Mesenchymal stem cell (in vitro differentiated cells and primary cell): Measurements from ENCODE around the gene ADGB.

ENCODE experiments used
- DNase-seq: peaks from one replicate; pipeline ENCODE4 v3.0.0-alpha.2; 2013
- H2AFZ ChIP-seq: one replicate; pipeline ENCODE4 v1.6.1; 2013; ENCODE audit warnings: low read depth, mild to moderate bottlenecking, control low read depth, inconsistent platforms, low read length, moderate library complexity
- H2AK5ac ChIP-seq: 2 replicates; pipeline ENCODE4 v1.6.1; 2013; ENCODE audit warnings: low read length, moderate library complexity, mild to moderate bottlenecking, inconsistent platforms; ENCODE audit not compliant: severe bottlenecking
- H2BK120ac ChIP-seq: one replicate; pipeline ENCODE4 v1.6.1; 2013; ENCODE audit warnings: low read depth, mild to moderate bottlenecking, inconsistent platforms, low read length, moderate library complexity
- H2BK12ac ChIP-seq, 2 experiments: one replicate each; pipeline ENCODE4 v1.6.1; 2013; ENCODE audit warnings: inconsistent platforms in 2 of 2, low read length in 2 of 2, mild to moderate bottlenecking in 2 of 2, moderate library complexity in 2 of 2, control low read depth in 1 of 2
- H2BK15ac ChIP-seq: one replicate; pipeline ENCODE4 v1.6.1; 2013; ENCODE audit warnings: mild to moderate bottlenecking, low read depth, inconsistent platforms; ENCODE audit not compliant: poor library complexity, severe bottlenecking
- H2BK5ac ChIP-seq: 2 replicates; pipeline ENCODE4 v1.6.1; 2013; ENCODE audit warnings: low read depth, mild to moderate bottlenecking, low read length, control low read depth, inconsistent platforms; ENCODE audit not compliant: poor library complexity, severe bottlenecking
- H3K14ac ChIP-seq, 2 experiments: one replicate each; pipeline ENCODE4 v1.6.1; 2013; ENCODE audit warnings: inconsistent platforms in 2 of 2, low read length in 2 of 2, control low read depth in 1 of 2, mild to moderate bottlenecking in 1 of 2, moderate library complexity in 1 of 2
- H3K18ac ChIP-seq, 2 experiments: one replicate each; pipeline ENCODE4 v1.6.1; 2013; ENCODE audit warnings: inconsistent platforms in 2 of 2, low read length in 2 of 2, control low read depth in 1 of 2, low read depth in 1 of 2, mild to moderate bottlenecking in 1 of 2
- H3K23ac ChIP-seq, 2 experiments: one replicate each; pipeline ENCODE4 v1.6.1; 2013; ENCODE audit warnings: inconsistent platforms in 2 of 2, low read length in 2 of 2, mild to moderate bottlenecking in 2 of 2, moderate library complexity in 2 of 2, control low read depth in 1 of 2
- H3K27ac ChIP-seq: 2 replicates; pipeline ENCODE4 v1.5.1; 2013; ENCODE audit warnings: mild to moderate bottlenecking, moderate library complexity, low read length, control low read depth, inconsistent platforms; ENCODE audit not compliant: poor library complexity, severe bottlenecking
- H3K27me3 ChIP-seq, 2 experiments: 2 replicates each; pipeline versions ENCODE4 v1.6.1 to v1.7.0; 2013; ENCODE audit warnings: low read length in 2 of 2, mild to moderate bottlenecking in 2 of 2, moderate library complexity in 2 of 2, control low read depth in 1 of 2, inconsistent platforms in 1 of 2; ENCODE audit not compliant: control insufficient read depth in 1 of 2, insufficient read depth in 1 of 2
- H3K36me3 ChIP-seq, 2 experiments: 2 replicates each; pipeline versions ENCODE4 v1.6.1 to v1.7.0; 2013; ENCODE audit warnings: low read length in 2 of 2, control low read depth in 1 of 2, inconsistent platforms in 1 of 2, low read depth in 1 of 2, mild to moderate bottlenecking in 1 of 2; ENCODE audit not compliant: insufficient read depth in 2 of 2, control insufficient read depth in 1 of 2
- H3K4ac ChIP-seq, 2 experiments: one replicate each; pipeline ENCODE4 v1.6.1; 2013; ENCODE audit warnings: inconsistent platforms in 2 of 2, low read length in 2 of 2, mild to moderate bottlenecking in 2 of 2, moderate library complexity in 2 of 2, control low read depth in 1 of 2, low read depth in 1 of 2
- H3K4me1 ChIP-seq: 2 replicates; pipeline ENCODE4 v1.6.1; 2013; ENCODE audit warnings: low read depth, low read length, control low read depth; ENCODE audit not compliant: control insufficient read depth, insufficient read depth
- H3K4me2 ChIP-seq: 2 replicates; pipeline ENCODE4 v1.6.1; 2013; ENCODE audit warnings: low read length, mild to moderate bottlenecking, inconsistent platforms; ENCODE audit not compliant: poor library complexity, severe bottlenecking
- H3K4me3 ChIP-seq, 2 experiments: 2 replicates each; pipeline versions ENCODE4 v1.5.1 to v1.7.0; 2013; ENCODE audit warnings: low read length in 2 of 2, mild to moderate bottlenecking in 2 of 2, control low read depth in 1 of 2, low read depth in 1 of 2; ENCODE audit not compliant: insufficient read depth in 1 of 2
- H3K79me1 ChIP-seq: replicated peaks from 2 replicates; pipeline ENCODE4 v1.6.1; 2013; ENCODE audit warnings: mild to moderate bottlenecking, control low read depth, low read length, inconsistent platforms; ENCODE audit not compliant: poor library complexity, severe bottlenecking
- H3K9ac ChIP-seq: 2 replicates; pipeline ENCODE4 v1.7.0; 2013; ENCODE audit warnings: mild to moderate bottlenecking, low read length, moderate library complexity
- H3K9me3 ChIP-seq: 2 replicates; pipeline ENCODE4 v1.7.0; 2013; ENCODE audit warnings: mild to moderate bottlenecking, low read length; ENCODE audit not compliant: control insufficient read depth
- H4K8ac ChIP-seq: one replicate; pipeline ENCODE4 v1.6.1; 2013; ENCODE audit warnings: inconsistent platforms, mild to moderate bottlenecking, low read length, moderate library complexity
- H4K91ac ChIP-seq: one replicate; pipeline ENCODE4 v1.6.1; 2013; ENCODE audit warnings: mild to moderate bottlenecking, low read length, inconsistent platforms
- WGBS: methylation state at CpG from one replicate; pipeline ENCODE4 v1.1.7; 2013; ENCODE audit warnings: mixed read lengths; 5-methylcytosine and 5-hydroxymethylcytosine counted together

Gene ADGB

GRCh38 chr6:146741609-146742008 lies 142.8 kb downstream of the ADGB start:
- Histone ChIP-seq H3K27me3 (no peaks in the 10 kb centered on the region), H2BK12ac (no peak overlapping the region), H3K18ac (no peak overlapping the region), H2BK5ac (no peak overlapping the region), H3K4me1 (no peaks in the 10 kb centered on the region), H3K14ac (no peak overlapping the region), H3K79me1 (no peaks in the 10 kb centered on the region), H4K8ac (no peak overlapping the region), H4K91ac (no peak overlapping the region), H3K4ac (no peak overlapping the region), H3K27ac (no peak overlapping the region), H3K4me3 (no peak overlapping the region), H3K36me3 (no peaks in the 10 kb centered on the region), H3K23ac (no peak overlapping the region), H2AK5ac (no peak overlapping the region), H2AFZ (no peak overlapping the region), H3K9ac (no peak overlapping the region), H3K9me3 (no peaks in the 10 kb centered on the region), H2BK15ac (no peak overlapping the region), H2BK120ac (no peak overlapping the region), H3K4me2 (no peak overlapping the region)
- DNase-seq = peak; percentile 77

- Histone ChIP-seq H3K14ac (no peak overlapping the region), H4K8ac (no peak overlapping the region), H3K27me3 (no peaks in the 10 kb centered on the region), H2BK12ac (no peak overlapping the region), H2BK5ac (no peak overlapping the region), H2BK15ac (no peak overlapping the region), H3K9ac (no peak overlapping the region), H2AFZ (no peak overlapping the region), H2BK120ac (no peak overlapping the region), H4K91ac (no peak overlapping the region), H3K79me1 (no peaks in the 10 kb centered on the region), H2AK5ac (no peak overlapping the region), H3K27ac (no peak overlapping the region), H3K23ac (no peak overlapping the region), H3K4ac (no peak overlapping the region), H3K4me1 (no peaks in the 10 kb centered on the region), H3K9me3 (no peaks in the 10 kb centered on the region), H3K36me3 (no peaks in the 10 kb centered on the region), H3K4me2 (no peak overlapping the region), H3K18ac (no peak overlapping the region), H3K4me3 (no peak overlapping the region)
- DNase-seq = no peak
- WGBS = 78% methylated on average over 1 of the region's 2 CpGs
Observed at GRCh38 chr6:146753306-146753705, 154.5 kb downstream of the ADGB start.

- Histone ChIP-seq H4K8ac (no peak overlapping the region), H3K36me3 (no peaks in the 10 kb centered on the region), H4K91ac (no peak overlapping the region), H3K14ac (no peak overlapping the region), H3K9me3 (no peaks in the 10 kb centered on the region), H3K4ac (no peak overlapping the region), H2BK120ac (no peak overlapping the region), H3K4me2 (no peak overlapping the region), H3K27me3 (no peaks in the 10 kb centered on the region), H2BK5ac (no peak overlapping the region), H3K27ac (no peak overlapping the region), H3K9ac (no peak overlapping the region), H3K4me1 (no peaks in the 10 kb centered on the region), H2BK12ac (no peak overlapping the region), H3K4me3 (no peak overlapping the region), H3K23ac (no peak overlapping the region), H2AFZ (no peak overlapping the region), H3K18ac (no peak overlapping the region), H2AK5ac (no peak overlapping the region), H3K79me1 (no peaks in the 10 kb centered on the region), H2BK15ac (peak overlapping the region; percentile 48)
- no peak for DNase-seq
- 40% methylated on average over 1 of the region's 1 CpG for WGBS
Observed at GRCh38 chr6:146767632-146768031, 168.9 kb downstream of the ADGB start.

GRCh38 chr6:146768722-146769121 lies 169.9 kb downstream of the ADGB start:
- Histone ChIP-seq H2AFZ (no peak overlapping the region), H3K79me1 (no peaks in the 10 kb centered on the region)

More at GRCh38 chr6:146768722-146769121, 169.9 kb downstream of the ADGB start:
- Histone ChIP-seq H2BK15ac (no peak overlapping the region), H2BK5ac (no peak overlapping the region), H2BK12ac (no peak overlapping the region), H3K9me3 (no peaks in the 10 kb centered on the region), H3K4me1 (no peaks in the 10 kb centered on the region), H3K36me3 (no peaks in the 10 kb centered on the region), H3K18ac (no peak overlapping the region), H3K4me2 (no peak overlapping the region), H3K4ac (no peak overlapping the region), H3K23ac (no peak overlapping the region), H3K27me3 (no peaks in the 10 kb centered on the region), H2AK5ac (no peak overlapping the region), H3K9ac (no peak overlapping the region), H3K14ac (no peak overlapping the region), H3K27ac (no peak overlapping the region), H4K91ac (no peak overlapping the region), H4K8ac (no peak overlapping the region), H2BK120ac (no peak overlapping the region), H3K4me3 (no peak overlapping the region)
- no peak for DNase-seq
- WGBS = 100% methylated on average over 1 of the region's 2 CpGs
